Erythroblast (primary cell): ENCODE results near the gene SPANXN1.
"Not testable (repeated sequence)": the region's sequence is repeated elsewhere in the genome, so short reads cannot be mapped to it uniquely, and the experiment has no call there.

Source experiments
- DNase-seq, 2 experiments: peaks; one replicate each; lab custom pipeline; 2025; lab: John Stamatoyannopoulos, UW
- GATA1 ChIP-seq: IDR thresholded peaks from 2 replicates; pipeline ENCODE4 v1.6.1; 2011; ENCODE audit warnings: low read depth, mild to moderate bottlenecking, control low read depth, low read length, moderate library complexity
- POLR2A ChIP-seq: IDR thresholded peaks from 2 replicates; pipeline ENCODE4 v1.6.1; 2011; ENCODE audit warnings: mild to moderate bottlenecking, low read length

SPANXN1 gene

GRCh38 chrX:145247203-145247602, at the start of gene SPANXN1:
TSS of gene SPANXN1 (plus strand) at chrX:145247503. CDS start at chrX:145247587, 84 bp downstream.
- not testable (repeated sequence) for DNase-seq

DNA sequence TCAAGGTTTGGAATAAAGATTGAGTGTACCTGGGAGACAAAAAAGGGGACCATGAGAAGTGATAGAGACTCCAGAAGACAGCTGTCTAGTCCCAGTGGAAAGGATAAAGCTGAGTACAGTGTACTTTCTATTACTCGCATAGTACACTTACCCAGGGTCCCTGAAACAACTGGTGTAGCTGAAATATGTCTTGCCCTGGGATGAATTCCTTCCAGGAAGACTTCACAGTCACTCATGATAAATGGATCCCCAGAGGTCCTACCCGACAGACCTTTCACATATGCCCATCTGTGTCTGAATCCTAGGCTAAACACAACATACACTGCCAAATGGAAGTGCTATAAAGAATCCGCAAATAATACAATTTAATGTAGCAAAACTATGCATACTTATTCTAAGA, 48.2 kb upstream of the SPANXN1 start:
- TF ChIP-seq POLR2A (no peak), GATA1 (no peak)
- no peak for DNase-seq

GRCh38 chrX:145213504-145213903, 33.8 kb upstream of the SPANXN1 start:
- peak in 1 of 2 experiments; percentile 9 for DNase-seq
- TF ChIP-seq GATA1 = no peak
- TF ChIP-seq POLR2A = no peak

DNA sequence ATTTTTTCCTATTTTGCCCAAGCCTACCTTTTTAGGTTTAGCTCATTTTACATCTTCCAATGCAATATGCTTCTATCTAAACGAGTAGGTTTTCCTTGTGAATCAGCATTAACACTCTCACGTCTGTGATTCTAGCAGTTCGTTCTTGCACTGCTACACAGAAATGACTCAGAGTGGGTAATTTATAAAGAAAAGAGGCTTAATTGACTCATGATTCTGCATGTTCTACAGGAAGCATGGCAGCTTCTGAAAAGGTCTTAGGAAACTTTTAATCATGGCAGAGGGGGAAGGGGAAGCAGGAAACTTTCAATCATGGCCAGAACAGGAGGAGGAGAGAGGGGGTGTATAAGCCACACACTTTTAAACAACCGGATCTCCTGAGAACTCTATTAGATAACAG, 44.9 kb downstream of the SPANXN1 start:
- TF ChIP-seq GATA1 (no peak), POLR2A (no peak)
- DNase-seq = no peak
